ENCODE data around the gene MBNL1. TPM values are rescaled to one million over a fixed set of nuclear protein-coding genes. Genes with fewer than 3 reads are reported as not detected.
"Not testable (repeated sequence)": the region's sequence is repeated elsewhere in the genome, so short reads cannot be mapped to it uniquely, and the experiment has no call there.

Gene MBNL1
- total RNA-seq, 1 donor from 2014 or later: 180 TPM

DNA sequence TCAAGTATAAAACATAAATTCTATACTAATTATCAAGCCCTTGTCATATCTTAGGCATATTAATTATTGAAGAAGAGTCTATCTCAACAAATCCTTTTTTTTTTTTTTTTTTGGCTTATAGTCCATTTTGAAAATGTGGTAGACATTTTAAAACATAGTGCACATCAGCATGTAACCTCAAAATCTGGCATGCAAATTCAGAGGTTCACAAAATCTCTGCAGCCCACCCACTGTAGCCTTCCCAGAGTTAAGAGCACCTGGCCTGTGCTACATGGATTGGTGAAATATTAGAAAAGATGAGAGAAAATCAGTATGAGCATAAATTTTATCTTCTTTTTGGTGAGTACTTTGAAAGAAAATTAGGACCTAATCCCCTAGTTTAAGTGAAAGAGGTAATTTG, 84.8 kb downstream of the MBNL1 start:
- DNase-seq (ENCODE audit: missing footprints) (no peak), ATAC-seq (no peak)
- intact Hi-C loops (cut with DNase I): no loop called here

DNA sequence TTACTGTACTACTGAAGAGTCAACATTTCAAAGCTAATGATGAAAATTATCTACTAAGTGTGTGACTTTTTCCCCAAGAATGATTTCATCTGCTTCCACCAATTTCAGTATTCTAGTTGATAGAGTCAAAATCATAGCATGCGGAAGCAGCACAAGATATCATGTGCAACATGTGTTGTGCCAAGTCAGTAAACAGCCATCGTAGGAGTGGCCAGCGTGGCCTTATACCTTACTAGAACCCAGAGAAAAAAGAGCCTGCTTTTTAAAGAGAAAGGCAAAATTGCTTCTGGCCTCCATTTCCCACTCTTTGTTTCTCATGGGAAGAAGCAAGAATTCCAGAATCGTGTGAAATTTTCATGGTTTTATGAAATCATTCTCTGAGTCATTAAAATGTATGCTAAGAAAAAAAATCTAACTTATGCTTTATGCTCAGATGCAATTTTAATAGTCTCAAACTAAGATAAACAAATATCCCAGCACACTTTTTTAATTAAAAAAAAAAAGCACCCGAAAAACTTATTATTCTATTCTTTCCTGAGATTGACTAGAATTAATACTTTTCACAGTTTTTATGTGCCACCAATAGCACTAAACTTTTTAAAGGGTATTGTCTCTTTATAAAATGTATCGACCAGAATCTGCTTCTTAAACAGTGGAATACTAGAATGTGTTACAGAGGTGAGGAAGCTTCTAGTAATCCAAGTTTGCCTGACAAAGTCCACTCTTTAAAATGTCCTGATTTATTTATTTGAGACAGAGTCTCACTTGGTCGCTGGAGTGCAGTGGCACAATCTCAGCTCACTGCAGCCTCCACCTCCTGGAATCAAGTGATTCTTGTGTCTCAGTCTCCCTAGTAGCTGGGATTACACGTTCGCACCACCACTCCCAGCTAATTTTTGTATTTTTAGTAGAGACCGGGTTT, 87.3 kb downstream of the MBNL1 start:
- ATAC-seq (peak; percentile 38), DNase-seq (ENCODE audit: missing footprints) (no peak)
- intact Hi-C loops (cut with DNase I): no loop called here

DNA sequence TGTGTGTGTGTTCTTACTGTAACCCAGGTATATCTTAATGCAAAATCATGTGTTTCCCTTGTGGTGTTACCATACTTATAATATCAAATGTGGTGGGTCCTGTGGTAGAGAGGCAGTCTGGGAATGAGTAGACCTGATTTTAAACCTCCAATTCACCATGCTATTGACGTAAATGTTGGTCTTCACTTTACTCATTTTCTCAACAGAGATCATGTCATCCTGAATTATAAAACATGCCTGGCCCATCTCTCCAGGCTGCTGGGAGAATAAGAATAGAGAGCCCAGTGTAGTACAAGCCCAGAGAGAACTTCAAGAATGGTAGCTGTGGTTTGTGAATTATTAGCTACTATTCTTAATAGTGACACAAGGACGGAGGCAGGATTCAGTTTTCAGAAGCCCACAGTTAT, 88.1 kb downstream of the MBNL1 start:
- intact Hi-C loops (cut with DNase I): no loop called here
- ATAC-seq (no peak), DNase-seq (ENCODE audit: missing footprints) (no peak)

DNA sequence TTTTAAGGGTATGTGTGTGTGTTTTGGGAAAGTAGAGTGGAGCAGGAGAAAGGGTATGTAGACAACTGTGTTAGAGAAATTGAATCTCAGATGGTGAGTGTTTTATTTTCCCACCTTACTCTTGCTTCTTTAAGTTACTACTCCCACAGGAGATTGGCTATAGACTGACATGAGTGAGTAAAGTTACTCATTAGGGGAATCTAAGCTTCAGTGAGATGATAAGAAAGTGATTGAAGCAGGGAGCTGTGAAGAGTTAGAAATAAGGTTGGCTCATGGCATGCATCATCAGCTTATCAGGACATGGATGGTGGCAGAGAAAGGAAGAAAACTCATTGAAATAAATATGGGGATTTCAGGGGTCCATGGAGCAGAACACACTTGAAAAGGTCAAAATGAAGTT, 88.9 kb downstream of the MBNL1 start:
- intact Hi-C loops (cut with DNase I): no loop called here
- DNase-seq (ENCODE audit: missing footprints): no peak
- no peak for ATAC-seq

- ATAC-seq: no peak
- no peak for DNase-seq (ENCODE audit: missing footprints)
- intact Hi-C loops (cut with DNase I): no loop called here
Measured at GRCh38 chr3:152359385-152360248, 90.9 kb downstream of the MBNL1 start.

DNA sequence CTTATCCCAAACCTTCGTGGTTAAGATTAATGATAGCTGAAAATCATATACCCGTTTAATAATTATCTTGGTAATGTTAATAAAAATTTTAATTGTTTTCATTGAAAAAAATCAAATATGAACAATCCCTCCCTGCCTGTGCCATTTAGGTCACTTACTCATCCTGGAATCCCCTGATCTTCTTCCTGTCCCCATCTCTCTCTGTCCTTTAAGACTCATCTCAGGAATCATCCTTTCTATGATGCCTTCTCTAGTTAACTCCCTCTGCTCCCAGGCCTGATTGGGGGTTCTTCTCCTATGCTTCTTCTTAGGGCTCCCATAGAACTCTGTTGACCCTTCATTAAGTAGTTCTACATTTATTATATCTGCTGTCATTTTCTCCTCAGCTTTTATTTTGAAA, 91.6 kb downstream of the MBNL1 start:
- intact Hi-C loops (cut with DNase I): no loop called here
- ATAC-seq: no peak
- DNase-seq (ENCODE audit: missing footprints): no peak

- intact Hi-C loops (cut with DNase I): no loop called here
- no peak for ATAC-seq
- no peak for DNase-seq (ENCODE audit: missing footprints)
Measured at GRCh38 chr3:152360966-152361365, 92.2 kb downstream of the MBNL1 start.

DNA sequence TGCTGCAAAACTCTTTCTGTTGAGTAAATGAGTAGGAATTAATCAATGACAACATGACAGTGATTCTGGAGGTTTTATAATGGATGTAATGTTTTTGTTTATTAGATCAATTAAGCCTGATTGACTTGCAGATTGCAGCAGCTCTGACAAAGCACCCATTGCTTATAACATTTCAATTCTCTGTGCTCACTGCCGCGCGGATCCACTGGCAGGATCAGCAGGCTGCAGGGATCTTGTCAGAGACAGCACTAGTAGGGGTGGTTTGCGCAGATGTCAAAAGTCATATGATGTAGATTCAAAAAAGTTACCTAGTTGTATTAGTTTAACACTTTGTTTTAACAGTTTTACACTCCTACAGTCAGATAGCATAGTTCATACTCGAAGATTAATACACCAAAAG, 93.4 kb downstream of the MBNL1 start:
- no peak for DNase-seq (ENCODE audit: missing footprints)
- intact Hi-C loops (cut with DNase I): no loop called here
- no peak for ATAC-seq

DNA sequence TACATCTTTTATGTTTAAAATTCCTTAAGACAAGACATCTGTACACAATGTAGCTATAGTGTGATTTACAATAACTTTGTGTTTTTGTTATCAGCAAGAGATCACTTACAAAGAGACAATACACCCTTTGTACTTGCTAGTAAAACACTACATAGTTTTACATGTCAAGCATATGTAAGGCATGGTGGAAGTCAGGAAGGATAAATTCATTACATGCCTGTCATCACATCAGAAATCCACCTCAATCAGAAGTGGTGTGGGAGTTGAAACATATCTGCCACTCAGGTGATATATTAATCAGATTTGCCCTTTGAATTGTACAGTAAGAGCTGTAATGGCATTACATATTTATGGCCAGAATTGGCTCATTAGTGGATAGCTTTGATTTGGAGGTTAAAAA, 95.5 kb downstream of the MBNL1 start:
- DNase-seq (ENCODE audit: missing footprints) (no peak), ATAC-seq (no peak)
- intact Hi-C loops (cut with DNase I): no loop called here

DNA sequence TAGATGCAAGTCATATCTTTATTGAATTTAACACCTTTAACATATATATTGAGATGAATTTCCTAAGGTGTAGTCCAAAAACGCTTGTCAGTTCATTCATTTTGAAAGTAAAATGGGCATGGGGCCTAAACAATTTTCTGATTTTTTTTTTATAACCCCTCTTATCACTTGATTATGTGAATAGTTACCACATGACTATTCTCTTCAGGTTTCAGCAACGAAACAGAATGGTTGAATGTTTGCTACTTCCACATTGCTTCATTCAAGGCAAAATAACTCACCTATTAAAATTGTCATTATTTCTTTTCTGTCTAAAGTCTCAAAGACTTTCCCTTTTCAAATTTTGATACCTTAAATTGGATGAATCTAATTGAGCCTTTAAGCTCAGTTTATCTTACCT, 96.4 kb downstream of the MBNL1 start:
- intact Hi-C loops (cut with DNase I): no loop called here
- DNase-seq (ENCODE audit: missing footprints) (no peak), ATAC-seq (no peak)

DNA sequence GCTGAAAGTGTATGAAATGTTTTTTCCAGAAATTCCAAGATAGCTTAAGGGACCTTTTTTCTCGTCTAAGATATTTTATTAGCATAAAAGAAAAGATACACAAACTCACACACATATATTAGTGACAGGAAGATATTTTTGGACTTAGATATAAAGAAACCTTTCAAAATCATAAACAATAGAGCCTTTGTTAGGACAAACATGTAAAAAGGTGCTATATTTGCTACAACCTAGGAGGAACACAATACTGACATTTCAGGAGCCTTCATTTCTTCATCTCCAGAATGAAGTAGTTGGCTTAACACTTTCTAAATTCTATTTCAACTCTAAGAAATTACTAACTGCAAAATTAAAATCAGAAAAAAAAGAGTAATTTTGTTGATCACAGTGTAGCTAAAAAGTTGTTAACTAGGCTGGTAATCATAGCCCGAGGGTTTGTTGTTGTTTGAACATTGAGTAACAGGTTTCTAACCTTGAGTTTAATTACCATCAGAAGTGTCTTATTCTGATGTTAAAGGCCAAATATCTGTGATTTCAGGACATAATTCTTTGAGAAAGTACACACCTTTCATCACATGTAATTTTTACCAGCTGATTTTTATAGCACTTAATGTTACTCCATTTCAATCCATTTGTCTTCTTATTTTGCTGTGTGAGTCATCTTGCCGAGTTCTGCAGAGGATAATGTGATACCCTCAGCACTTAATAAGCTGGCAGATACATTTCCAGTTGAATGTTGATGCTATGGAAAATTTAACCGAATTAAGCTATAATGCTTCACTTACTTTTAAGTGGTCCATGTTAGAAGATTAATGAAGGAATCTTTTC, 97.3 kb downstream of the MBNL1 start:
- no peak for DNase-seq (ENCODE audit: missing footprints)
- ATAC-seq: no peak
- intact Hi-C loops (cut with DNase I): no loop called here

- DNase-seq (ENCODE audit: missing footprints); intact Hi-C loops (cut with DNase I); ATAC-seq: not testable (repeated sequence)
Measured at GRCh38 chr3:152367192-152367591, 98.5 kb downstream of the MBNL1 start.

DNA sequence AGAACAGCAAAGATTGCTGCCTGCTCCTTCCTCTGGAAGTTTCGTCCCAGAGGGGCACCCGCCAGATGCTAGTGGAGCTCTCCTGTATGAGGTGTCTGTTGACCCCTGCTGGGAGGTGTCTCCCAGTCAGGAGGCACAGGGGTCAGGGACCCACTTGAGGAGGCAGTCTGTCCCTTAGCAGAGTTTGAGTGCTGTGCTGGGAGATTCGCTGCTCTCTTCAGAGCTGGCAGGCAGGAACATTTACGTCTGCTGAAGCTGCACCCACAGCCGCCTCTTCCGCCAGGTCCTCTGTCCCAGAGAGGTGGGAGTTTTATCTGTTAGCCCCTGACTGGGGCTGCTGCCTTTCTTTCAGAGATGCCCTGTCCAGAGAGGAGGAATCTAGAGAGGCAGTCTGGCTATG, 103.9 kb downstream of the MBNL1 start:
- DNase-seq (ENCODE audit: missing footprints); ATAC-seq; intact Hi-C loops (cut with DNase I): not testable (repeated sequence)

GRCh38 chr3:152373379-152373778, 104.7 kb downstream of the MBNL1 start:
- DNase-seq (ENCODE audit: missing footprints) (no peak), ATAC-seq (peak; percentile 18)
- intact Hi-C loops (cut with DNase I): no loop called here

DNA sequence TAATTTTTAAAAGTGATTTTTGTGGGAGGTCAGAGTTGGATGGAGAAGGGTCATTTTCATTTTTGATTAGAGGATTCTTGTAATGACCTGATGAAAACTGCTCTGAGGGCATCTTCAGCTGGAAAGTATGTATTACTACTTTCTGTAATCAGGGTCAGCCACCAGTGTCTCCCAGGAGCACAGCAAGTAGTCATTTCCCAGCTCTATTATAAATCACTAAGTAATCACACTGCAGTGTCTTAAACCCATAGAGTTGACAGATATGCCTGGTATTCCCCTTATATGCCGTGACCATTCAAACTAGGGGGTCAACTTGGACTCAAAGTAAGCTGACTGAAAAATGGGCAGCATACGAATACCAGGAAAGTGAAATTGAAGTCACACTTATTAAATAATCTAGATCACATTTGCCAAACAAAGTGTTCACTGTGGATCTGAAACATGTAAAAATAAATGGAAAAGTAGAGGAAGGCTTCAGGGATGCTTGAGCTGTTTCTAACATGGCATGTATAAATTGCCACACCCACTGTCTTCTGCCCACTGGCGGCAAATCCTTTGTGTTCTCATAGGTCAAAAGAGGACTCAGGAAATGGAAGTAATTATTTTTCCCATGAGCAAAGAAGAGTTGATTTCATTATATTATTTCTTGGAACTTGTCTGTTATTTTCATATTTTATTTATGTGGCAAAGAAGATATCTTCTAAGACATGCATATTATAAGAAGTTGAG, 105.7 kb downstream of the MBNL1 start:
- ATAC-seq (peak; percentile 32), DNase-seq (ENCODE audit: missing footprints) (no peak)
- intact Hi-C loops (cut with DNase I): no loop called here

GRCh38 chr3:152375546-152375945, 106.8 kb downstream of the MBNL1 start:
- DNase-seq (ENCODE audit: missing footprints): no peak
- no peak for ATAC-seq
- intact Hi-C loops (cut with DNase I): no loop called here

DNA sequence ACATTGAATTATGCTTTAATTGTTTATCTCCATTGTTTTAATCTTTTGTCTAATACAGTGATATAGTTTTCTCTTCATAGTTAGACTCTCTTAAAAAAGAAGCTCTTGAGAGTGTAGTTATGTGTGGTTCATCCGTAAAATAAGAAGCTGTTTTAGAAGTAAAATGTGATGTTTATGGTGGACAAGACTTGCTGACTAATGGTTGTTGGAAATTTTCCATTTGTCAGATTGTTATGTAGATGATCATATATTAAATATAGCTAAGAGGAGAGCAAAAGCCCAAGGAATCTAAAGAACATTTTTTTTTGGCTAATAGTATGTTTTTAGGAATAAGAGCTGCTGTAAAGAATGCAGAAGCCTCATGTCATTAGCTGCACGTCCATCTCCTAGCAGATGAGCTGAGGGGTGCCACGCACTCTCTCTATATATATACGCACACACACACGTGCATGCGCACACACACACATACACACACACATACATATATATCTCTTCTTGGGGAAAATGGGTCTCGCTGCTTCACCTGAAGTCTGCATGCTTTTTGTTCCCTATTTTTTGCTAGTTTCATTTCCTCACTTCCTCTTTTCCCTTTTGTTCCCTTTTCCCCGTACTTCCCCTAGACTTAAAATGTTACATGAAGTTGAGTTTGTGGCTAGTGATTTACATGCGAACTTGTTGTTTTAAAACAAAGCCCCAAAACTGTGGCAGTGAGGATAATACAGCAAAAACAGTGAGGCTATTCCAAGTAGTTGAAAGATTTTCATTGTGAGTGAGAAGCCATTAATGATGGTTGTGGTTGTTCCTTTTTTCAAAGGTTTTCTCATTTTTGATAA, 107.8 kb downstream of the MBNL1 start:
- peak; percentile 41 for ATAC-seq
- DNase-seq (ENCODE audit: missing footprints): peak; percentile 77
- intact Hi-C loops (cut with DNase I): no loop called here

DNA sequence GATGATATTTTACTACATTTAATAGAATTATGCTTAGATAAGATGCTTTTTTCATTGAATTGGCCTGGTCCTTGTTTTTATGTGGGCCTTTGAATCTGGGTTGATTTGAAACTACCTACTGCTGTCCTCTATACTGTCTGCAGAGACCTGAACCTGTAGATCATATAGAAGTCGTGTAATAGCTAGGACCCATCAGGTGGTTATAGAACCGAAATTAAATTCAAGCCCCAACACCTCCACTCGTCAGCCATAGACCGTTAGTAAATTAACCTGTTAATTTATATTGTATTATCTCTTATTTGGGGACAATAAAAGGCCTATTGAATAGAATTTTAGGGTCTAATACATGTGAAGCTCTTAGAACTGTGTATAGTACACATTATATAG, 108.4 kb downstream of the MBNL1 start:
- intact Hi-C loops (cut with DNase I): no loop called here
- ATAC-seq: no peak
- DNase-seq (ENCODE audit: missing footprints): no peak
